GM21526 (cell line): ENCODE measurements around the gene SMAD6.

ENCODE experiments used
- ATAC-seq: cut with Tn5 transposase; IDR thresholded peaks from one replicate; pipeline ENCODE4 v1.9.1; 2021; ENCODE audit warnings: moderate library complexity; ENCODE audit not compliant: unreplicated experiment, low FRiP score

The SMAD6 gene

DNA sequence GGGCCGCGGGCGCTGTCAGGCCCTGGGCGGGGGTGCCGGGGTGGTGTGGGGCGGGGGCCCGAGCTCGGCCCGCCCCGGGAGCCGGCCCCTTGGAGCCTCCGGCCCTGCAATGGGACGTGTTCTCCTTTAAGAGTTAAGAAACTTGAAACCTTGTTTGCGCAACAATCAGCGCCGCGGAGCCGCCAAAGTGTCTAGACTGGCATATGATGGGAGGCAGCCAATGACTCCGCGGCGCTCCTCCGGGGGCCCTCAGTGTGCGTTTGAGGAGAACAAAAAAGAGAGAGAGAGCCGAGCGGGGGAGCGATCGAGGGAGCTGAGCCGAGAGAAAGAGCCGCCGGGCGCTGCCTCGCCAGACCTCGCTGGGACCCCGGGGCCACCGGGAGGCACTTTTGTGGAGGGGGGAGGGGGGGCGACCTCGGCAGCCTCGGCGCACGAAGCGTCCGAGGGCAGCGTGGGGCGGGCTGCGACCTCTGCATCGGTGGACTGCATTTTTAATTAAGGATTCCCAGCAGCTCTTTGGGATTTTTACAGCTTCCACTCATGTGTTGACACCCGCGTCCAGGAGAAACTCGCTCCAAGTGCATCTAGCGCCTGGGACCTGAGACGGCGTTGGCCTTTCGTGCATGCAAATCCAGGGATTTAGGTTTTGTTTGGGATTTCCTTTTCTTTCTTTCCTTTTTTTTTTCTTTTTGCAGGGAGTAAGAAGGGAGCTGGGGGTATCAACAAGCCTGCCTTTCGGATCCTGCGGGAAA lies at the start of gene SMAD6:
Gene SMAD6, plus strand, starts transcription at position 202 of the 752 bp plus-strand sequence. CDS start 1,023 bp downstream, outside the sequence.
- no peak for ATAC-seq

DNA sequence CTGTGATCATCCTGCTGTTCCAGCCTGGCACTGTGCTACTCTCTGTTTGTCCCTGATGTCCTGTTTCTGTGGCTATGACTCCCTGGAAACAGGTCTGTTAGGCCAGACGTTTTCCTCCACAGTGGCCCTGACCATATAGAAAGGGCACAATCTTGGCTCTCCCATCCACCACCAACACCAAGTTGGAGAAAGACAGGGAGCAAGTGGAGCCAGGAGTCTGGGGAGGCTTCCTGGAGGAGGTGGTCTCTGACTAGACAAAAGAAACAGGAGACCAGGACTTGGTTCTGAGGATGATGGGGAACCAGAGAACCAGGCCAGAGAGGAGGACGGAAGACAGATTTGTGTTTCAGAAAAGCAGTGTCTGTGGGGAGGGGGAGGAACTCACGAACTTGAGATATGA lies 49.2 kb upstream of the SMAD6 start:
- no peak for ATAC-seq

DNA sequence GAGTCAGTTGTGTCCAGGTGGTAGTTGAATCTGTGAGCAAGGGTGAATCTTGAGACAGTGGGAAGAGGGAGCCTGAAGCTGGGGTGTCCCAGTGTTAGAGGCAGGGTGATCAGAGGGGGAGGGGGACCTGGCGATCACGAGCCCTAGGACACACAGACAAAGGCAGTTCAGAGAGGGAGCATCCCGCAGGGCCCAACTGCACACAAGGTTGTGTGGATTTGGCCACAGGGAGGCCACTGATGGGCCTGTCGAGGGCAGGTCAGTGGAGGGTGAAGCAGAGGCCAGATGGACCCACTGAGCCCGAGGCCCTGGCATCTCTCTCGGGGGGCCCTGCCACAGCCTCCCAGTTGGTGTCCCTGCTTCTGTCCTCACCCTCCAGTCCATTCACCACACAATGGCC lies 48.6 kb upstream of the SMAD6 start:
- no peak for ATAC-seq

DNA sequence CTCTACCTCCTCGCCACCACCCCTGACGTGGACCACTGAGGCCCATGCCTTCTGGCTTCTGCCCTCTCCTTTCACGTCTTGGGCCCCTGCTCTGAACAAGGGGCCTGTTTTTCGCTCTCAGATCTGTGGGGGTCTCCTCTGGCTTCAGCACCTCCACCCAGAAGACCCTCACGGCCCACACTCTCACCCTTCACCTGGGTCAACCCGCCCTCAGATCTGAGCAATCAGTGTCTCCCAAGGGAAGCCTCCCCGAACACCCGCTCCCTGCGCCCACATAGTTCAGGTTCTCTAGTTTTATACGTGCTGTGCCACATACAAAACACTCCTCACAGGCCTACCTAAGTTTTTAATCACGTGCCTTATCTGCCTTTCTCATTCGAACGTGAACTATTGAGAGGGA lies 48.2 kb upstream of the SMAD6 start:
- no peak for ATAC-seq

DNA sequence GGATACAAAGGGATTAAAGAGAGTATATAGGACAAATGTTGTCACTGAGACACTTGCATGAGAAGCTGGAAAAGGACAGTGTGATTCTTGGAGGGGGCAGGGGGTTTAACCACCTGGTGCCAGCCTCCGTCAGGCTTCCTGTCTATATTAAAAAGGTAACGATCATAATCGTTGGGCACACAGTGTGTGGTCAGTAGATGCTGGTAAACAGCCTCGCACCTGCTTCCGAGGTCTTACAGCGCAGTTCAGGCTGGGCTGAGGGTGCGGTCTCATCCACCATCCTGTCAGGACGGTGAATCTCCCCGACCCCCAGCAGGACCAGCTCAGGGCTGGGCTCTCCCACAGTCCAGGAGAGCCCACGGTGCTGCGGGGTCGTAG lies 47.7 kb upstream of the SMAD6 start:
- ATAC-seq = no peak

DNA sequence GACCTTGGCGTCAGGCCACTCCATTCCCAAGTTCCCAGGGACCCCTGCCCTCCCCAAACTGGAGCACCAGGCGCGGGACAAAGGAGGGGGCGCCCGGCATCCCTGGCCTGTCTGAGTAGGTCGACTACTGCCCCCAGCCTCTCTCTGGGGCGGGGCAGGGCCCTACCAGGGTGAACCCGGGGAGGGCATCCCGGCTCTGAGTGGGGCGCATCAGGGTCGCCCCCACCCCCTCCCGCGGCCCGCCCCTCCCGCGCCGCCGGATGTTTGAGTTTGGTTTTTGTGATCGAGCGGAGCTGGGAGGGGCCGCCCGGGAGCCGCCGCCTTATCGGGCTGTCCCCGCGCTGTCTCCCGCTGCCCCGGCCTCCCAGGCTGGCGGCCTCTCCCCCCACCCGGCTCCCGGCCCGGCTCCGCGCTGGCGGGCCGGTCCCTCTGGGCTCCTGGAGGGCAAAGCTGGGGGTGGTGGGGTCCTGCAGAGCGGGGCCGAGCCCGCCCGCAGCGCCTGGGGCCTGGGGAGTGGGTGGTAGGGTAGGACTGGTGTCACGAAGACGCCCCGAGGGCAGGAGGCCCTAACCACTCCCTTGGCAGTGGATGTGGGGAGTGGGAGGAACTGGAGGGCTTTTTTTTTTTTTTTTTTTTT lies 47.2 kb upstream of the SMAD6 start:
- ATAC-seq = no peak

DNA sequence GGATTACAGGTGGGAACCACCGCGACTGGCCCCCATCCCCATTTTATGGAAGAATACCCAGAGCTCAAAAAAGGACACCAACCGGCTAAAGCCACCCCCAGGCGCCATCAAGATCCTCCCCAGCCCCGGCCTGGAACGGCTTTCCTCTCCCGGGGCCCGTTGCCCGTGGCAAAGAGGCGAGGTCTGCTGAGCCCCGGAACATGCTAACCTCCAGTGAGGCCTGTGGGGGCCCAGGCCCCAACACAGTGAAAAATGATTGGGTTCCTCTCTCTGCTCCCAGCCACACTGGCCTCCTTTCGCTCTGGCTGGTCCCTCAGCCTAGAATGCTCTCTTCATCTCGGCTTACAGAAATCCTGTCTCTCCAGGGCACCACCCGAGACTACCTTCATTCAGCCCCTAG lies 46.5 kb upstream of the SMAD6 start:
- no peak for ATAC-seq

DNA sequence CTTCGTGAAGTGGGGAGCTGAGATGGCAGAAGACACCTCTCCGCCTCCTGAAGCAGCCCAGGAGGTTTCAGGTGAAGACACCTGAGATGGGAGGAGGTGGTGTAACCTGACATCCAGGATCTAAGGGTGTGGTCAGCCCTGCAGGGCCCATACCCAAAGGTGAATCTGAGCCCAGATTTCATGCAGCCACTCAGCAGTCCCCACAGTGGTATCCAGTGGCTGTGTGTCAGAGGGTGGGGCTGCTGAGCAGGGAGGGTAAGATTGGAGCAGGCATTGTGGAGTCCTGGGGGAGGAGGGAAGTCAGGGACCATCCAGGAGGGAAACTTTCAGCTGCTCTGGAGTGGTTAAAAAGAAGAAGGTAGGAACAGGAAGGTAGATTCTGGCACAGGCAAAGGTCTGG lies 46.0 kb upstream of the SMAD6 start:
- no peak for ATAC-seq

DNA sequence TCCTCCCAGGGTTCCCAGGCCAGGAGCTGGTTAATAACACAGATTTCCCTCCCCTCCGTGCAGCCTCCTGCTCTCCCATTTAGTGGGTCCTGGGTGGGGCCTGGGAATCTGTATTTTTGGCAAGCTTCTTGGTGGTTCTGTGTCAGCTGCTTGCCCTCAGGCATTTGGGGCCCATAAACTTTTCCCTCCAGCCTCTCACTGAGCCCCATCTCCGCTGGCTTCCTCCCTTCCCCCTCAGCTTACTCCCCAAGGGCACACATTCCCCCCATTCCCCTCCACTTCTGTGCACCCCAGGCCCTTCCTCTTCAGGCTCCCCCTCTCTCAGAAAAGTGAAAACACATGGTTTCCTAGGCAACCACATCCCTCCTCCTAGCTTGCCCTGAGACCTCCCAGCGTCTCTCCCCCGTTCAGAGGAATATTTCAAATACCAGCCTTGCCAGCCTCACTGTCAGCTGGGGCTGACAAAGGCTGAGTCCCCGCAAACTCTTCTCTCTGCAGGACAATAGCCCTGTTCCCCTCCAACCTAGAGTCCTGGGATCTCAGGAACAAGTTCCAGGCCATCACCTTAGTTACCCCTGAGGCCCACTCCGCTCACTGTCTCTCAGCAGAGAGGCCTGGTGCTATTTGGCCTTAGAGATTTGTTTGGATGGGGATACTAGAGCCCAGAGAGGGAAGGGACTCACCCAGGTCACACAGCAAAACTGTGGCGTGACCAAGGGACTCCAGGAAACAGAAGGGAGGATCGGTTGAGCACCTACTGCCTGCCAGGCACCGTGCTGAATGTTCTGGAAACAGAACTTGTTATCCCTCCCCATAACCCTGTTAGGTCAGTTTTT lies 44.6 kb upstream of the SMAD6 start:
- ATAC-seq = no peak

DNA sequence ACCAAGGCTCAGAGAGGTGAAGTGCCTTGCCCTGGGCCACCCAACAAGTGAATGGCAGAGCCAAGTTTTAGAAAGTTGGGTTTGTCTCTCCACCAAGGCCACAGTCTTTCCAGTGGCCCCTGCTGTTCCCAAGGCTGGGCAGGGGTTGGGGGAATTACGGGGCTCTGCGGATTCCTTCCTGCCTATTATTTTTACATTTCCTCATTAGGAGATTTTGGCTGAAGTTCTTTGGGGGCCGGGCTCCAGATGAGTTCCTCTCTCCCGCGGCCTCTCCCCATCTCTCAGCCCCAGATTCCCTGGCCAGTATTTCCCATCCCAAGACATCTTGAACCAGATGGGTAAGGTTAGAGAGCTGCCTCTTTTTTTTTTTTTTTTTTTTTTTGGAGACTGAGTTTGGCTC lies 44.0 kb upstream of the SMAD6 start:
- no peak for ATAC-seq

DNA sequence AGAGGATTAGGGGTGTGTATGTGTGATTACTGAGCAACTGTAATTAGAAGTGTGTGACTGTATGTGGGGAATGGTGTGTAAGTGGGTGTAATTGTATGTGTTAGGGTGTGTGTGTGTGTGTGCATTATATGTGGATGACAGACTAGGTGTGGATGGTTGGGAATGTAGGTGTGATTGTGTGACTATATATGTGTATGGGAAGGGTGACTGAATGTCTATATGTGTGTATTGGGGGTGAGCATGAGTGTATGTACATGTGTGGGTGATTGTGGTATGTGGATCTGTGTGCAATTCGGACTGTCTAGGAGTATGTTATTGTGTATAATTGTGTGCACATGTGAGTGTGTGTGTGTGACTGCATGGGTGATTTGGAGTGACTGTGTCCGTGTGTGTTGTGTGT lies 43.2 kb upstream of the SMAD6 start:
- no peak for ATAC-seq

DNA sequence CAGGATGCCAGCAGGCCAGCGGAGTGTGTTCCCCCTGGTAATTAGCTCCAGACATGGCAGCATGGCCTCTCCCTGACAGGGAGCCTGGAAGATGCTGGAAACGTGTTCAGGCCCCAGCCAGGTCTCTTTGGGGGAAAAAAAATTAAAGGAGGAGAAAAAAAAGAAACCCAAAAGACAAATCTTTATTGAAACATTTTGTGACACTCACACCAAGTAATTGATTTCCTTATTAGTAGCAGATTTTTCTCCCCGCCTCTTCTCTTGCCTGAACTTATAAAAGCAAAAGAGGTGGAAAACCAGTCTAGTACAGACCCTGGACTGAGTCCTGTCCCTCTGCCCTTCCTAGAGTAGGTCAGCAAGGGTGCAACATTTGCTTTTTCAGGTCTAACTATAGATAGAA lies 42.7 kb upstream of the SMAD6 start:
- ATAC-seq = no peak

DNA sequence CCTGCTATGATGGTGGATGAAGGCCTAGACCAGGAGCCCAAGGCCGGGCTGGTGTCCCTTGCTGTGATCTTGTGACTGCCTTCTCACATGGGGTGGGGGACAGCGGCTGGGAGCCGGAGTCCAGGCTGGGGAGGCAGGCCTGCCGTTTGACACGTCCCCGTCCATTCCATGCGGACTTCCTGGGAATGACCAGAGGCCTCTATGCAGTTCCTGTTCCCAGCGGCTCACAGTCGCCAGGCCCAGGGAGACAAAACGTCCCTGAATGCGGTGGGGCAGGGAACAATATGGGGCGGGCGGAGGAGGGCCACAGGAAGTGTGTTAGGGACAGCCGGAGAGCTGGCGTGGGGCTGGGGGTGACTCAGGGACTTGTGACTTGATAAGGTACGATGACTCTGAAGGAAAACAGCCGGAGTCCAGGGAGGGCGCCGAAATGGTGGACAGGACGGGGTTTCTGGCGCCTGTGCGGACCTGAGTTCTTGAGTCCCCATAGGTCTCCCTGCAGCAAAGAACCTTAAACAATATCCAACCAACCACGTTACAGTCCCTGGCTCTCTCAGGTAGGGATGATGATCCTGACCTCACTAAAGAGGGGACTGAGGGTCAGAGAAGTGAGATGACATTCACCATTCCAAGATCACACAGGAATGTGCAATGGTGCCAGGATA lies 40.5 kb upstream of the SMAD6 start:
- ATAC-seq = no peak

DNA sequence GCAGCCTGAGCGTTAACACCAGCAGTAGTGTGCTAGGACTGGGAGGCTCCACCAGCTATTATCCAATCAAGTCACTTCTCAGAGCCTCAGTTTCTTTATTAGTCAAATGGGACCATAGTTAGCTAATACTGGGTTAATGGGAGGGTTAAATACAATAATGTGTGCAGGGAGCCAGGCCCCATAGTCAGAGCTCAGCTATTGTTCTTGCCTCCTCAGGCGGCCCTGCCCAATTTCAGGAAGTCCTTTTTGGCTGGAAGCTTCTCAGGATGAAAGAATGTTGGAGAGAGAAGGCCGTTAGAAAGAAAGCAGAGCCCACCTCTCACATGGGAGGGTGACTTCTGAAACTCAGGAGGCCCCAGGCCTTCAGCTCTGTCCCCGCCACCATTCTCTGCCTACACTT lies 39.5 kb upstream of the SMAD6 start:
- ATAC-seq = no peak

DNA sequence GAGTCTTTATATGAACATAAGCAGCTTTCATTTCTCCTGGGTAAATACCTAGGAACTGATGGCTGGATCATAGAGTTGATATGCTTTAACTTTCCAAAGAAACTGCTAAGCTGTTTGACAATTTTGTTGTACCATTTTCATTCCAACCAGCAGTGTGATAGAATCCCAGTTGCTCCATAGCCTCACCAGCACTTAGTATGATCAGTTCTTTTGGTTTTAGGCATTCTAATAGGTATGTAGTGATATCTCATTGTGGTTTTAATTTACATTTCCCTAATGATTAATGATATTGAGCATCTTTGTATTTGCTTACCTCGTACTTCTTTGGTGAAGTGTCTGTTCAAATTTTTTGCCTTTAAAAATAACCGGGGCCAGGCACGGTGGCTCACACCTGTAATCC lies 38.4 kb upstream of the SMAD6 start:
- no peak for ATAC-seq

DNA sequence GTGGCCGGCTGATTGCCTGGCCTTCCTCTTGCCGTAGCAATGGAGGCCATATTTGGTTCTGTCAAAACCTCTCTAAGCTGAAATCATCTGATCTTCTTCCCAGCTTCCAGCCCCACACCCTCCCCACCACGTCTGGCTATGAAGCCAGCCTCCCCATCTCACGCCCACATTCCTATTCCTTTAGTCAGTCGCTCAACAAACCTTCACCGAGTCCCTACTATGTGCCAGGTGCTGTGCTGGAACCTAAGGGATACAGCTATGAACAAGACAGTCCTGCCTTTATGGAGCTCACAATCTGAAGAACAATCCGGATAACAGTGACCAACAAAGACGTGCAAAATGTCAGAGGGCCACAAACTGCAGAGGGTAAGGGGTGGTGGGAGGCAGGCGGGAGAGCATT lies 31.9 kb upstream of the SMAD6 start:
- no peak for ATAC-seq

DNA sequence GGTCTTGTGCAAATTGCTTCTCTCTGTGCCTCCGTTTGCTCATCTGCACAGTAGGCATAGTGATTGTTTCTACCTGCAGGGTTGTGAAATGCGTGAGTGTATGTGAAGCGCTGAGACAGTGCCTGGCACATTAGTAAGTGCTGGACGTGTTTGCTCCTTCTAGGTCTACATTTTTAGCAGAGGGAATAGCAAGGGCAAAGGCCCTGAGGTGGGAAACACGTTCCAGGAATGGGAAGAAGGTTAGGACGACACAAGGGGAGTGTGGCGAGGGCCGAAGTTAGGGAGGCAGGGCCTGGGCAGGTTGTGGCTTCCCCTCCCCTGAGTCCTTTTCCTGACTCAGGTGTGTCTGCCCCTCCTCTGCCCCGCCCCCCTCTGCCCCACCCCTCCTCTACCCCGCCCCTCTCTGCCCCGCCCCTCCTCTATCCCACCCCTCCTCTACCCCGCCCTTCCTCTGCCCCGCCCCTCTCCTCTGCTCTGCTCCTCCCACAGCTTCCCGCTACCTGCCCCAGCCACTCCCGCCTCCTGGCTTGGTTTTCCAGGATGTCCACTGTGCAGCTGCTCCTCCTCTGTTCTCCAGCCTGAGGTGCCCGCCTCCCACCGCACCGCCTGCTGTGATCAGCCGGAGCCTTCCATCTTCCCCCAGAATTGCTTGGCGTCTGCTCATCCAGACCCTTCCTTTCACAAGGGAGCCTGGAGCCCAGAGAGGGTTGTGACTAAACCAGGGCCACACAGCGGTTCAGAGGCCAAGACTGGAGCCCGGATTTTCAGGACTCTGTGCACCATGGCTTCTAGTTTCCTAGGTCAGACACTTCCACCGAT lies 31.1 kb upstream of the SMAD6 start:
- no peak for ATAC-seq

DNA sequence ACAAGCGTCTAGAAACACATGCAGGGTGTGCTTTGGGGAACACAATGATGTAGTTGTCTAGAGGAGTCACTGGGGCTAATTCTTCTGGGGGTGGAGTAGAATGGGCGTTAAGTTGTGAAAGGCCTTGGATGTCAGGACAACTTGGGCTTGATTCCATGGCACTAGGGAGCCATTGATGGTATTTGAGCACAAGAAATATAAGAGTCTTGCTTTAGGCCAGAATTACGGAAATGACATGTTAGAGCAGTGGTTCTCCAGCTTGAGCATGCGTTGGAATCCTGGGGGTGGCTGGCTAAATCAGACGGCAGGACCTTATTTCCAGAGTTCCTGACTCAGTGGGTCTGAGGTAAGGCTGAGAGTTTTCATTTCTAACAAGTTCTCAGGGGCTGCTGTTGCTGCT lies 29.2 kb upstream of the SMAD6 start:
- ATAC-seq = no peak

DNA sequence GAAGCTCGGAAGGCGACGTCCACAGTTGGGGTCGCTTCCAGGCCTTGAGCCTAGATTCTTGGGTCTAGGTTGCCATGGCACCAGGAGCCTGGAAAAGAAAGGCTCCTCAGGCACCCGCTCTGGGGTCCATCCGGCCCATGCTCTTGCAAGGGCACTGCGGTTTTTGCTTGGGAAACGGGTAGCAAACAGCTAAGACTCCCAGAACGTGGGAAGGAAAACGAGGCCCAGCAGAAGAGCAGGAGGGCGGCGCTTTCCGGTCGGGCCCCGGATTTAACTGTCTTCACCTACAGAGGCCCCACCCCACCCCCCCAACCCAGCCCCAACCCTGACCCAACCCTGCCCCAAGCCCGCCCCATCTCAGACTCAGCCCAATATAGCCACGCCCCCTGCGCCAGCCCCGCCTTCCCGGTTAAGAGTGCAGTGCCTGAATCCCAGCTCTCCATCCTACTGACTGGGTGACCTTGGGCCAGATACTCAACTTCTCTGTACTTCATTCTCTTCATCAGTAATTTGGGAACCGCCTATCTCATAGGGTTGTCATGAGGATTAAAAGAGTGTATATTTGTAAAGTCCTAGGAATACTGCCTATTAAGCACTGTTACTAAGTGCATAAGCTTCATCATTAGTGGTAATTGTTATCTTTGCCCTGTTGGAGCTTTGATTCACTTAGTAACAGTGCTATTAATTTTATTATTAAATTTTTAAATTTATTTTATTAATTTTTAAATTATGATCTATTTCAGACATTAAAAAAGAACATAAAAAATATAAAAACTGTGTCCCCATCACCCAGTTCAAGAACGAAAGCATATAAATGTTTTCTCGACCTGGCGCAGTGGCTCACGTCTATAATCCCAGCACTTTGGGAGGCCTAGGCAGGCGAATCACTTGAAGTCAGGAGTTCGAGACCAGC lies 28.4 kb upstream of the SMAD6 start:
- ATAC-seq = no peak
